PFSK-1 (cell line): ENCODE results near the gene SLC9A3.

Experiments used
- POLR2AphosphoS5 ChIP-seq: IDR thresholded peaks from 2 replicates; pipeline ENCODE4 v1.6.1; 2012; ENCODE audit warnings: low read depth, mild to moderate bottlenecking, control low read depth, low read length, moderate library complexity
- REST ChIP-seq, 2 experiments: IDR thresholded peaks; 2 replicates each; pipeline versions ENCODE4 v1.6.1 to v1.8.0; 2011 to 2012; ENCODE audit warnings: low read depth in 2 of 2, low read length in 2 of 2, control low read depth in 1 of 2, inconsistent platforms in 1 of 2, mild to moderate bottlenecking in 1 of 2, moderate library complexity in 1 of 2; ENCODE audit not compliant: insufficient read depth in 1 of 2
- SIN3A ChIP-seq: IDR thresholded peaks from 2 replicates; pipeline ENCODE4 v1.6.1; 2012; ENCODE audit warnings: mild to moderate bottlenecking, low read length, moderate library complexity, borderline replicate concordance; ENCODE audit not compliant: insufficient read depth

DNA sequence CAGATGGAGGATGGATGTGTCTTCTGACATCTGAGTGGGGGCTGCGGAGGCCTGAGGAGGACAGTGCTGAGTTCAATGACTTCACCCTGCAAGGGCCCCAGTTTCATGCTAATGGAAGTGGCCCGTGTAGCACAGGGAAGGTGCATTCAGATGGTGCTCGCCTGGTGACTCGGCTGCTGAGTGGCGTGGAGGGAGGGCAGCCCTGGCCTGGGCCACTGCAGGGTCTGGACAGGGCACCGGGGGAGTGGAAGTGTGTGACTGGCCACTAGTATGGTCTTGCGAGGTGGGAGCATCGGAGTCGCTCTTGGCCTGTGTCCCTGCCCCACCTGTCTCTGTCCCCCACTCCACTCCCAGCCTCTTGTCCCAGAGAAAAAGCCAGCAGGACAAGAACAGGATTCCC is 1.7 kb upstream of the SLC9A3 start:
- no peak for TF ChIP-seq POLR2AphosphoS5
- no peak for TF ChIP-seq SIN3A
- no peak for TF ChIP-seq REST (IDR thresholded peaks at IDR 0.05; ENCODE audit: insufficient read depth in 1 of 2, low read depth in 2 of 2, low read length in 2 of 2)
